Measurements from ENCODE around the gene FAM171A1.

GRCh38 chr10:15345450-15345849 is 25.6 kb downstream of the FAM171A1 start:
- TF ChIP-seq CTCF (conservative IDR thresholded peaks at IDR 0.05), result no peak
- TF ChIP-seq ZFX (IDR thresholded peaks at IDR 0.05), result no peak

Data from C4-2B (cell line).